ENCODE measurements around the gene OR2M7.
"Not testable (repeated sequence)": the region's sequence is repeated elsewhere in the genome, so short reads cannot be mapped to it uniquely, and the experiment has no call there.

The OR2M7 gene

DNA sequence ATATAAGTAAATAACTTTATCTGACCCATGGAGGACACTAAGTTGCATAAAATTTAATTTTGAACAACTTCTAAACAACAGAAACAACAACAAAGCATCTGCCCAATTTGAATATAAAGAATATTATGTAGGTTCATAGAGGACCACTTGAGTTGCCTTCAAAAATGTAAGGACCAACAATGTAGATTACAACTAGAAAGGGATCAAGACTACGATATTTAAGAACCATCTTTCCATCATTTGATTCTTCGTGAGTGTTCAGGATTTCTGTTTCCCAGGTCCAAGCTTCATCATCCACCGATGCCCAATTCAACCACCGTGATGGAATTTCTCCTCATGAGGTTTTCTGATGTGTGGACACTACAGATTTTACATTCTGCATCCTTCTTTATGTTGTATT lies 24.1 kb upstream of the OR2M7 start, which contains the start of gene OR14C36:
OR14C36 (plus strand) TSS at position 301 of the 400 bp plus-strand sequence; CDS start at position 301, 0 bp downstream.
- TF ChIP-seq, protein P1, sequence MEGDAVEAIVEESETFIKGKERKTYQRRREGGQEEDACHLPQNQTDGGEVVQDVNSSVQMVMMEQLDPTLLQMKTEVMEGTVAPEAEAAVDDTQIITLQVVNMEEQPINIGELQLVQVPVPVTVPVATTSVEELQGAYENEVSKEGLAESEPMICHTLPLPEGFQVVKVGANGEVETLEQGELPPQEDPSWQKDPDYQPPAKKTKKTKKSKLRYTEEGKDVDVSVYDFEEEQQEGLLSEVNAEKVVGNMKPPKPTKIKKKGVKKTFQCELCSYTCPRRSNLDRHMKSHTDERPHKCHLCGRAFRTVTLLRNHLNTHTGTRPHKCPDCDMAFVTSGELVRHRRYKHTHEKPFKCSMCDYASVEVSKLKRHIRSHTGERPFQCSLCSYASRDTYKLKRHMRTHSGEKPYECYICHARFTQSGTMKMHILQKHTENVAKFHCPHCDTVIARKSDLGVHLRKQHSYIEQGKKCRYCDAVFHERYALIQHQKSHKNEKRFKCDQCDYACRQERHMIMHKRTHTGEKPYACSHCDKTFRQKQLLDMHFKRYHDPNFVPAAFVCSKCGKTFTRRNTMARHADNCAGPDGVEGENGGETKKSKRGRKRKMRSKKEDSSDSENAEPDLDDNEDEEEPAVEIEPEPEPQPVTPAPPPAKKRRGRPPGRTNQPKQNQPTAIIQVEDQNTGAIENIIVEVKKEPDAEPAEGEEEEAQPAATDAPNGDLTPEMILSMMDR (IDR thresholded peaks at IDR 0.05; ENCODE audit: low read length, missing control alignments) = no peak
- no peak for DNase-seq (ENCODE audit: low read depth)
- no peak within 1 kb of the TSS for H3K4me3 ChIP-seq (replicated peaks; ENCODE audit: low read depth, low read length)

- DNase-seq (ENCODE audit: low read depth) = no peak
- TF ChIP-seq, protein P1 (IDR thresholded peaks at IDR 0.05; ENCODE audit: low read length, missing control alignments) = no peak
- no peak overlapping the region for H3K4me3 ChIP-seq (replicated peaks; ENCODE audit: low read depth, low read length)
Measured at GRCh38 chr1:248343451-248343850, 19.1 kb upstream of the OR2M7 start.

- DNase-seq (ENCODE audit: low read depth) = no peak
- TF ChIP-seq, protein P1 (IDR thresholded peaks at IDR 0.05; ENCODE audit: low read length, missing control alignments) = no peak
- H3K4me3 ChIP-seq (replicated peaks; ENCODE audit: low read depth, low read length) = no peak overlapping the region
Measured at GRCh38 chr1:248316796-248317195, 7.6 kb downstream of the OR2M7 start.

GRCh38 chr1:248306740-248307139 lies 17.6 kb downstream of the OR2M7 start:
- DNase-seq (ENCODE audit: low read depth); H3K4me3 ChIP-seq (replicated peaks; ENCODE audit: low read depth, low read length): not testable (repeated sequence)

- TF ChIP-seq, protein P1 (IDR thresholded peaks at IDR 0.05; ENCODE audit: low read length, missing control alignments) = no peak
- DNase-seq (ENCODE audit: low read depth) = no peak
Measured at GRCh38 chr1:248306103-248306502, 18.3 kb downstream of the OR2M7 start.

GRCh38 chr1:248305672-248306071 lies 18.7 kb downstream of the OR2M7 start:
- not testable (repeated sequence) for H3K4me3 ChIP-seq (replicated peaks; ENCODE audit: low read depth, low read length); DNase-seq (ENCODE audit: low read depth)

More at GRCh38 chr1:248306103-248306502, 18.3 kb downstream of the OR2M7 start:
- H3K4me3 ChIP-seq (replicated peaks; ENCODE audit: low read depth, low read length) = no peak overlapping the region

- TF ChIP-seq, protein P1 (IDR thresholded peaks at IDR 0.05; ENCODE audit: low read length, missing control alignments) = no peak
- H3K4me3 ChIP-seq (replicated peaks; ENCODE audit: low read depth, low read length) = no peak within 1 kb of the TSS
- DNase-seq (ENCODE audit: low read depth) = no peak
Measured at GRCh38 chr1:248303324-248303723, 21.0 kb downstream of the OR2M7 start, which contains the start of gene OR2T12. OR2T12 (minus strand) TSS chr1:248303424; CDS start chr1:248295578, 7,846 bp downstream.

GRCh38 chr1:248288391-248288790 lies 36.0 kb downstream of the OR2M7 start:
- TF ChIP-seq, protein P1 (IDR thresholded peaks at IDR 0.05; ENCODE audit: low read length, missing control alignments) = no peak
- H3K4me3 ChIP-seq (replicated peaks; ENCODE audit: low read depth, low read length) = no peak overlapping the region
- DNase-seq (ENCODE audit: low read depth) = no peak

All from fibroblast of pulmonary artery (primary cell).